Adrenal gland (tissue), 5 donors: ENCODE measurements around the gene ARHGEF28.

ENCODE experiments used
- POLR2A ChIP-seq, 2 donors: fragments of 450-650 bp; IDR thresholded peaks; one replicate each; pipeline ENCODE4 v1.6.1; 2017; ENCODE audit warnings: antibody characterized with exemption in 2 of 2, mild to moderate bottlenecking in 2 of 2, moderate library complexity in 1 of 2
- TF ChIP-seq, protein P1 (sequence below), 6 experiments: fragments of 450-650 bp in 4 of 6; fragments of 200-600 bp in 2 of 6; sonication (generic) in 1 of 6; IDR thresholded peaks; 1 replicate in 5 of 6; 2 replicates in 1 of 6; pipeline versions ENCODE4 v1.5.1 to v1.8.0; 2016 to 2021; ENCODE audit warnings: antibody characterized with exemption in 6 of 6, mild to moderate bottlenecking in 2 of 6, moderate library complexity in 1 of 6
- donor health status: DM: no; HTN: no; CAD: no.

DNA sequence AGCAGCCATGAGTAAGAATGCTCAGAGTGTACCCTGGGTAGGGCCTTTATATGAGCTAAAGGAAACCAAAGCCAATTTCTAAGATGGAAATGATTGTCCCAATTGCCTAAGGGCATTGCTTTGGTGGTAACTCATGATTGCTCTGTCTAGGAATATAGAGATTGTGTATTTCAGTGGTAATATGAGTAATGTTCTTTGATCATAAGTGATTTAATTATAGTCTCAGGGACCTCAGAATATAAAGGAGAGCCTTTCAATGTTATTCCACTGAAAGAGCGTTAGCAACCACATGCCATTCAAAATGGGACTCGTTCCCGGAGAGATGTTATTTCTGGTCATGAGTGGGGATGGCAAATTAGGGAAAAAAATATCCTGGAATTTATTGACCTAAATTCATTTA lies 340.5 kb downstream of the ARHGEF28 start:
- TF ChIP-seq, protein P1, sequence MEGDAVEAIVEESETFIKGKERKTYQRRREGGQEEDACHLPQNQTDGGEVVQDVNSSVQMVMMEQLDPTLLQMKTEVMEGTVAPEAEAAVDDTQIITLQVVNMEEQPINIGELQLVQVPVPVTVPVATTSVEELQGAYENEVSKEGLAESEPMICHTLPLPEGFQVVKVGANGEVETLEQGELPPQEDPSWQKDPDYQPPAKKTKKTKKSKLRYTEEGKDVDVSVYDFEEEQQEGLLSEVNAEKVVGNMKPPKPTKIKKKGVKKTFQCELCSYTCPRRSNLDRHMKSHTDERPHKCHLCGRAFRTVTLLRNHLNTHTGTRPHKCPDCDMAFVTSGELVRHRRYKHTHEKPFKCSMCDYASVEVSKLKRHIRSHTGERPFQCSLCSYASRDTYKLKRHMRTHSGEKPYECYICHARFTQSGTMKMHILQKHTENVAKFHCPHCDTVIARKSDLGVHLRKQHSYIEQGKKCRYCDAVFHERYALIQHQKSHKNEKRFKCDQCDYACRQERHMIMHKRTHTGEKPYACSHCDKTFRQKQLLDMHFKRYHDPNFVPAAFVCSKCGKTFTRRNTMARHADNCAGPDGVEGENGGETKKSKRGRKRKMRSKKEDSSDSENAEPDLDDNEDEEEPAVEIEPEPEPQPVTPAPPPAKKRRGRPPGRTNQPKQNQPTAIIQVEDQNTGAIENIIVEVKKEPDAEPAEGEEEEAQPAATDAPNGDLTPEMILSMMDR (IDR thresholded peaks at IDR 0.05): no peak
- no peak for TF ChIP-seq POLR2A (IDR thresholded peaks at IDR 0.05)
